ENCODE results near the gene ZBTB32. TPM values are rescaled to one million over a fixed set of nuclear protein-coding genes. Genes with fewer than 3 reads are reported as not detected.
"Not testable (repeated sequence)": the region's sequence is repeated elsewhere in the genome, so short reads cannot be mapped to it uniquely, and the experiment has no call there.

The ZBTB32 gene
- under 1 TPM; 0.20 to 0.98 (median 0.40) TPM for polyA plus RNA-seq (ENCODE audit: insufficient read length in 3 of 3)
- long read RNA-seq, donor 1, result 0 reads
- long read RNA-seq, donor 2, result 0 reads
- long read RNA-seq, donor 3, result 0 reads
- long read RNA-seq, donor 4, result 0 reads
- long read RNA-seq, donor 5, result 0 reads
- long read RNA-seq, donor 6, result 0 reads
- long read RNA-seq, donor 7, result 0 reads
- long read RNA-seq, donor 8, result 0 reads
- long read RNA-seq, donor 9, result 0 reads
- long read RNA-seq, donor 10, result 0 reads
- long read RNA-seq, donor 11, result 0 reads
- long read RNA-seq, donor 12, result 0 reads
- long read RNA-seq, donor 13, result 0 reads
- long read RNA-seq, donor 14, result 0 reads
- long read RNA-seq, donor 15, result 0 reads
- long read RNA-seq, donor 16, result 0 reads

- peak in 3 of 11 donors; percentile 30 to 41 (median 36) for DNase-seq (ENCODE audit: extremely low read depth in 1 of 11, low read depth in 9 of 11, low spot score in 4 of 11)
These were observed at the start of gene ZBTB32 for GRCh38 chr19:35704218-35704617. TSS of gene ZBTB32 (plus strand) at chr19:35704558. CDS start at chr19:35714627, 10,069 bp downstream.

- not testable (repeated sequence) for DNase-seq (ENCODE audit: extremely low read depth in 1 of 11, low read depth in 9 of 11, low spot score in 4 of 11)
These were observed 49.5 kb upstream of the ZBTB32 start for GRCh38 chr19:35654828-35655227.

- no peak for DNase-seq (ENCODE audit: extremely low read depth in 1 of 11, low read depth in 9 of 11, low spot score in 4 of 11)
These were observed 48.8 kb upstream of the ZBTB32 start for GRCh38 chr19:35655600-35655999.

- no peak for DNase-seq (ENCODE audit: extremely low read depth in 1 of 11, low read depth in 9 of 11, low spot score in 4 of 11)
These were observed 47.7 kb upstream of the ZBTB32 start for GRCh38 chr19:35656700-35657099.

GRCh38 chr19:35657904-35658700 lies 46.3 kb upstream of the ZBTB32 start:
- DNase-seq (ENCODE audit: extremely low read depth in 1 of 11, low read depth in 9 of 11, low spot score in 4 of 11), result no peak

- DNase-seq (ENCODE audit: extremely low read depth in 1 of 11, low read depth in 9 of 11, low spot score in 4 of 11), result no peak
These were observed 42.4 kb upstream of the ZBTB32 start for GRCh38 chr19:35661995-35662340.

GRCh38 chr19:35663981-35664380 lies 40.4 kb upstream of the ZBTB32 start:
- no peak for DNase-seq (ENCODE audit: extremely low read depth in 1 of 11, low read depth in 9 of 11, low spot score in 4 of 11)

GRCh38 chr19:35665157-35665556 lies 39.2 kb upstream of the ZBTB32 start:
- no peak for DNase-seq (ENCODE audit: extremely low read depth in 1 of 11, low read depth in 9 of 11, low spot score in 4 of 11)

GRCh38 chr19:35665604-35666003 lies 38.8 kb upstream of the ZBTB32 start:
- DNase-seq (ENCODE audit: extremely low read depth in 1 of 11, low read depth in 9 of 11, low spot score in 4 of 11), result no peak

GRCh38 chr19:35666251-35666913 lies 38.0 kb upstream of the ZBTB32 start, which contains the start of gene UPK1A:
TSS of gene UPK1A (plus strand) at chr19:35666517. CDS start at chr19:35666813, 296 bp downstream.
- no peak for DNase-seq (ENCODE audit: extremely low read depth in 1 of 11, low read depth in 9 of 11, low spot score in 4 of 11)

- DNase-seq (ENCODE audit: extremely low read depth in 1 of 11, low read depth in 9 of 11, low spot score in 4 of 11), result no peak
These were observed 34.8 kb upstream of the ZBTB32 start for GRCh38 chr19:35669566-35669965.

- DNase-seq (ENCODE audit: extremely low read depth in 1 of 11, low read depth in 9 of 11, low spot score in 4 of 11), result no peak
These were observed 34.4 kb upstream of the ZBTB32 start for GRCh38 chr19:35669974-35670373.

- DNase-seq (ENCODE audit: extremely low read depth in 1 of 11, low read depth in 9 of 11, low spot score in 4 of 11), result no peak
These were observed 33.7 kb upstream of the ZBTB32 start for GRCh38 chr19:35670686-35671085.

GRCh38 chr19:35671818-35672217 lies 32.5 kb upstream of the ZBTB32 start:
- no peak for DNase-seq (ENCODE audit: extremely low read depth in 1 of 11, low read depth in 9 of 11, low spot score in 4 of 11)

GRCh38 chr19:35673121-35673804 lies 31.1 kb upstream of the ZBTB32 start:
- DNase-seq (ENCODE audit: extremely low read depth in 1 of 11, low read depth in 9 of 11, low spot score in 4 of 11), result no peak

GRCh38 chr19:35675589-35676140 lies 28.7 kb upstream of the ZBTB32 start:
- DNase-seq (ENCODE audit: extremely low read depth in 1 of 11, low read depth in 9 of 11, low spot score in 4 of 11), result no peak

- DNase-seq (ENCODE audit: extremely low read depth in 1 of 11, low read depth in 9 of 11, low spot score in 4 of 11), result peak in 1 of 11 donors; percentile 7
These were observed 14.5 kb upstream of the ZBTB32 start for GRCh38 chr19:35689836-35690235.

GRCh38 chr19:35691106-35691505 lies 13.3 kb upstream of the ZBTB32 start:
- DNase-seq (ENCODE audit: extremely low read depth in 1 of 11, low read depth in 9 of 11, low spot score in 4 of 11), result not testable (repeated sequence)

GRCh38 chr19:35692010-35692409 lies 12.3 kb upstream of the ZBTB32 start:
- DNase-seq (ENCODE audit: extremely low read depth in 1 of 11, low read depth in 9 of 11, low spot score in 4 of 11), result no peak
